ENCODE measurements around the gene LKAAEAR1. TPM values are rescaled to one million over a fixed set of nuclear protein-coding genes. Genes with fewer than 3 reads are reported as not detected.

Gene LKAAEAR1
- total RNA-seq, 4 donors from 2014 or later, result not detected

GRCh38 chr20:64095455-64095854 lies 11.3 kb upstream of the LKAAEAR1 start:
- no peaks in the 10 kb centered on the region for H3K36me3 ChIP-seq
- no peaks in the 10 kb centered on the region for H3K27me3 ChIP-seq
- no peak for TF ChIP-seq POLR2A (IDR thresholded peaks at IDR 0.05)
- no peak for TF ChIP-seq CTCF (IDR thresholded peaks at IDR 0.05)
- H3K9me3 ChIP-seq, result no peaks in the 10 kb centered on the region
- H3K4me3 ChIP-seq, result no peak overlapping the region
- no peak overlapping the region for H3K27ac ChIP-seq
- DNase-seq, result no peak
- peaks cover 0 to 9% (median 0%) of the 10 kb centered on the region in 4 donors for H3K4me1 ChIP-seq

- peaks cover 0 to 4% (median 0%) of the 10 kb centered on the region in 4 donors for H3K4me1 ChIP-seq
- no peak overlapping the region for H3K27ac ChIP-seq
- H3K36me3 ChIP-seq, result no peaks in the 10 kb centered on the region
- TF ChIP-seq POLR2A (IDR thresholded peaks at IDR 0.05) (no peak), CTCF (IDR thresholded peaks at IDR 0.05) (no peak)
- H3K9me3 ChIP-seq, result no peaks in the 10 kb centered on the region
- no peaks in the 10 kb centered on the region for H3K27me3 ChIP-seq
- no peak overlapping the region for H3K4me3 ChIP-seq
- DNase-seq, result no peak
These were observed 8.9 kb upstream of the LKAAEAR1 start for GRCh38 chr20:64093013-64093503.

GRCh38 chr20:64092258-64093012 lies 8.2 kb upstream of the LKAAEAR1 start:
- H3K27ac ChIP-seq, result no peak overlapping the region
- peaks cover 0 to 4% (median 0%) of the 10 kb centered on the region in 4 donors for H3K4me1 ChIP-seq
- H3K27me3 ChIP-seq, result no peaks in the 10 kb centered on the region
- H3K36me3 ChIP-seq, result no peaks in the 10 kb centered on the region
- TF ChIP-seq POLR2A (IDR thresholded peaks at IDR 0.05) (no peak), CTCF (IDR thresholded peaks at IDR 0.05) (no peak)
- DNase-seq, result no peak
- H3K4me3 ChIP-seq, result no peak overlapping the region
- H3K9me3 ChIP-seq, result no peaks in the 10 kb centered on the region

- peaks cover 0 to 4% (median 0%) of the 10 kb centered on the region in 4 donors for H3K4me1 ChIP-seq
- no peaks in the 10 kb centered on the region for H3K9me3 ChIP-seq
- H3K36me3 ChIP-seq, result no peaks in the 10 kb centered on the region
- no peaks in the 10 kb centered on the region for H3K27me3 ChIP-seq
- no peak overlapping the region for H3K27ac ChIP-seq
- H3K4me3 ChIP-seq, result no peak overlapping the region
- TF ChIP-seq POLR2A (IDR thresholded peaks at IDR 0.05) (no peak), CTCF (IDR thresholded peaks at IDR 0.05) (no peak)
- no peak for DNase-seq
These were observed 7.6 kb upstream of the LKAAEAR1 start for GRCh38 chr20:64091770-64092169.

GRCh38 chr20:64091340-64091739 lies 7.1 kb upstream of the LKAAEAR1 start:
- Histone ChIP-seq H3K36me3 (no peaks in the 10 kb centered on the region), H3K4me3 (no peak overlapping the region), H3K27me3 (no peaks in the 10 kb centered on the region), H3K9me3 (no peaks in the 10 kb centered on the region), H3K4me1 (peaks cover 0 to 4% (median 0%) of the 10 kb centered on the region in 4 donors), H3K27ac (no peak overlapping the region)
- TF ChIP-seq POLR2A (IDR thresholded peaks at IDR 0.05), result no peak
- TF ChIP-seq CTCF (IDR thresholded peaks at IDR 0.05), result no peak
- DNase-seq, result no peak

Measured in Peyer's patch (tissue), 4 donors.